Natural killer cell treated with Interleukin-12 subunit alpha and Interleukin-12 subunit beta and Interleukin-15 and Interleukin-18, amount 100 ng/mL, for 72 hours (primary cell): ENCODE data around the gene FOXJ3. TPM values are rescaled to one million over a fixed set of nuclear protein-coding genes. Genes with fewer than 3 reads are reported as not detected.
A peak's percentile ranks its signal among the peaks of the same experiment; 100 is the strongest.

ENCODE experiments used
- ATAC-seq, 2 donors: fragments of 150-1000 bp; cut with Tn5 transposase in 1 of 2; sonication (Bioruptor Pico), chemical (Tn5 transposase) in 1 of 2; 2 replicates each; pipeline ENCODE4 v1.10.0; 2021
- DNase-seq: peaks from one replicate; pipeline ENCODE4 v3.0.0; 2022; ENCODE audit warnings: low spot score
- H3K27ac Mint-ChIP-seq, 2 donors: 1 replicate in 1 of 2; 2 replicates in 1 of 2; pipeline ENCODE4 v1.8.0; 2022; ENCODE audit warnings: mixed read lengths in 2 of 2, mild to moderate bottlenecking in 1 of 2, moderate library complexity in 1 of 2
- H3K27me3 Mint-ChIP-seq, 2 donors: 1 replicate in 1 of 2; 2 replicates in 1 of 2; pipeline ENCODE4 v1.8.0; 2022; ENCODE audit warnings: mixed read lengths in 2 of 2
- H3K36me3 Mint-ChIP-seq: one replicate; pipeline ENCODE4 v1.8.0; 2022; ENCODE audit warnings: mixed read lengths
- H3K4me1 Mint-ChIP-seq, 2 donors: 1 replicate in 1 of 2; 2 replicates in 1 of 2; pipeline ENCODE4 v1.8.0; 2022; ENCODE audit warnings: low read depth in 2 of 2, mixed read lengths in 2 of 2, mild to moderate bottlenecking in 1 of 2
- H3K4me3 Mint-ChIP-seq: one replicate; pipeline ENCODE4 v1.8.0; 2022; ENCODE audit warnings: mixed read lengths
- H3K9me3 Mint-ChIP-seq: 2 replicates; pipeline ENCODE4 v1.8.0; 2022; ENCODE audit warnings: mixed read lengths
- total RNA-seq, 2 donors: library from RNA; stranded (reverse); gene quantifications; one replicate each; pipeline ENCODE4 v1.2.3, GENCODE V29; 2022

FOXJ3 gene
- total RNA-seq, 2 donors from 2014 or later, result 57.9 to 69.9 TPM

DNA sequence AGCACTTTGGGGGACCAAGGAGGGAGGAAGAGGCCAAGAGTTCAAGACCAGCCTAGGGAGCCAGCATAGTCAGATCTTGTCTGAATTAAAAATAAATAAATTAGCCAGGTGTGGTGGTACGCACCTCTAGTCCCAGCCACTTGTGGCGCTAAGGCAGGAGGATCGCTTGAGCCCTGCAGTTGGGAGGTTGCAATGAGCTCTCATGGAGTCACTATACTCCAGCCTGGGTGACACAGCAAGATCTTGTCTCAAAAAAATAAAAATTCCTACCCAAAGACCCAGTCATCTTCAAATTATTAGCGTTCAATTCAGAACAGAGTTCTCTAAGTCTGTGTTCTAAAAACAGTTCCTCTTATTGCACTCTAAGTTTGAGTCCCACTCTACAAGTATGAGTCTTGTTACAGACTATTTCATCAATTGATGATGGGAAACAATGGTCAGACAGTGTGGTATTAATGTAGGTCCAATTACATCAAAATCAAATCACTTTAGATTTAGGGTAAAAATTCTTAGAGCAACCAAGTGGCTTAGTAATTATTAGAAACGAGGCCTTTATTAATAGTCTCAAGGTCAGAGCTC, 6.9 kb downstream of the FOXJ3 start:
- H3K4me3 Mint-ChIP-seq, result no peak overlapping the region
- ATAC-seq (no peak), DNase-seq (no peak)
- no peaks in the 10 kb centered on the region for H3K9me3 Mint-ChIP-seq
- no peaks in the 10 kb centered on the region for H3K36me3 Mint-ChIP-seq
- no peak overlapping the region for H3K27ac Mint-ChIP-seq
- no peaks in the 10 kb centered on the region for H3K27me3 Mint-ChIP-seq
- H3K4me1 Mint-ChIP-seq, result peaks cover 54 to 55% of the 10 kb centered on the region in 2 donors

- peaks cover 4% of the 10 kb centered on the region for H3K36me3 Mint-ChIP-seq
Measured at GRCh38 chr1:42325014-42325402, 10.0 kb downstream of the FOXJ3 start.

GRCh38 chr1:42324398-42325013, 10.5 kb downstream of the FOXJ3 start:
- peaks cover 52 to 64% of the 10 kb centered on the region in 2 donors for H3K4me1 Mint-ChIP-seq
- ATAC-seq, result no peak
- no peak overlapping the region for H3K27ac Mint-ChIP-seq

More at GRCh38 chr1:42325014-42325402, 10.0 kb downstream of the FOXJ3 start:
- H3K27ac Mint-ChIP-seq, result no peak overlapping the region
- H3K4me3 Mint-ChIP-seq, result no peak overlapping the region
- H3K4me1 Mint-ChIP-seq, result peaks cover 51 to 59% of the 10 kb centered on the region in 2 donors
- H3K27me3 Mint-ChIP-seq, result no peaks in the 10 kb centered on the region
- ATAC-seq (no peak), DNase-seq (no peak)
- H3K9me3 Mint-ChIP-seq, result no peaks in the 10 kb centered on the region

GRCh38 chr1:42323551-42323950, 11.5 kb downstream of the FOXJ3 start:
- Mint-ChIP-seq H3K4me1 (peaks cover 57 to 66% of the 10 kb centered on the region in 2 donors), H3K4me3 (no peak overlapping the region), H3K9me3 (no peaks in the 10 kb centered on the region), H3K27ac (peak overlapping the region in 1 of 2 donors; percentile 34), H3K36me3 (peaks cover 4% of the 10 kb centered on the region), H3K27me3 (no peaks in the 10 kb centered on the region)
- DNase-seq (no peak), ATAC-seq (no peak)

More at GRCh38 chr1:42324398-42325013, 10.5 kb downstream of the FOXJ3 start:
- peaks cover 4% of the 10 kb centered on the region for H3K36me3 Mint-ChIP-seq
- no peaks in the 10 kb centered on the region for H3K9me3 Mint-ChIP-seq
- no peak for DNase-seq
- H3K4me3 Mint-ChIP-seq, result no peak overlapping the region
- H3K27me3 Mint-ChIP-seq, result no peaks in the 10 kb centered on the region

DNA sequence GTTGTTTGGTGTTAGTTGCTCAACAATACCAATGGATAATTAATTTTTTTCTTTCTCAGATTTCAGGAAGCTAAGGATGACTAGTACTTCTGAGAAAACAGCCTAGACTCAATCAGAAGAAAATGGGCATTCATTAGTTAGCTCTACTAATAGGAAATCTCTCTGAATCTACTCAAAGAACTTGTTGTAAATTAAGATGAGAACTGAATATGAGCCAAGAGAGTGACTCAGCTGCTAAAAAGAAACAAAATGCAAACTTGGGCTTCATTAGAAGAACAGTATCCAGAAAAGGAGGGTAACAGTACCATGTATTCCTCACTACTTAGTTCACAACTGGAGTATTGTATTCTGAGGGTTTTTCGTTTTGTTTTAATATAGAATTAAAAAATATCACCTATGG, 12.5 kb downstream of the FOXJ3 start:
- Mint-ChIP-seq H3K36me3 (peaks cover 4% of the 10 kb centered on the region), H3K4me3 (no peak overlapping the region), H3K27me3 (no peaks in the 10 kb centered on the region), H3K4me1 (peaks cover 60 to 70% of the 10 kb centered on the region in 2 donors), H3K27ac (peak overlapping the region in 1 of 2 donors; percentile 34), H3K9me3 (no peaks in the 10 kb centered on the region)
- DNase-seq, result no peak
- peak in 1 of 2 donors; percentile 17 for ATAC-seq

- peaks cover 61 to 69% of the 10 kb centered on the region in 2 donors for H3K4me1 Mint-ChIP-seq
- peak overlapping the region; percentile 56 to 95 for H3K27ac Mint-ChIP-seq
- no peaks in the 10 kb centered on the region for H3K9me3 Mint-ChIP-seq
- no peak overlapping the region for H3K4me3 Mint-ChIP-seq
- peaks cover 4% of the 10 kb centered on the region for H3K36me3 Mint-ChIP-seq
- ATAC-seq (no peak), DNase-seq (no peak)
- no peaks in the 10 kb centered on the region for H3K27me3 Mint-ChIP-seq
Measured at GRCh38 chr1:42321731-42322130, 13.3 kb downstream of the FOXJ3 start.

DNA sequence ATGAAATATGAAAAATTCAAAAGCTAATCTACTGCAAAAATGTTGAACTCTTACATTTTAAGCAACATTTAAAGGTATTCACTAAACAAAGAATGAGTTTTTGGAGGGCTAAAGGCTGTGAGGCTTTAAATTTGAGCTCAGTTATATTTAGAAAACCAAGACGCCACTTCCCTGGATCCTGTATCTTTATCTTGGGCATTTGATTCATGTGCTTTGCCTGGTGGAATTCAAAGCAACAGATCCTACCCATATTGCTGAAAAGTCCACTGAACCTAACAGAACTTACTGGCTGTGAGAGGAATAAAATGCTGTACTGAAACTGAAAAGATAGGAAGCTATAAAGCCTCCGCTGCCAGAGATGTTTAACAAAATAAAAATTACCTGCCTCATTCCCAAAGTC, 14.3 kb downstream of the FOXJ3 start:
- Mint-ChIP-seq H3K4me1 (peaks cover 63 to 73% of the 10 kb centered on the region in 2 donors), H3K9me3 (no peaks in the 10 kb centered on the region), H3K4me3 (no peak overlapping the region), H3K36me3 (peaks cover 4% of the 10 kb centered on the region), H3K27ac (peak overlapping the region; percentile 77 to 95), H3K27me3 (no peaks in the 10 kb centered on the region)
- DNase-seq (no peak), ATAC-seq (no peak)

DNA sequence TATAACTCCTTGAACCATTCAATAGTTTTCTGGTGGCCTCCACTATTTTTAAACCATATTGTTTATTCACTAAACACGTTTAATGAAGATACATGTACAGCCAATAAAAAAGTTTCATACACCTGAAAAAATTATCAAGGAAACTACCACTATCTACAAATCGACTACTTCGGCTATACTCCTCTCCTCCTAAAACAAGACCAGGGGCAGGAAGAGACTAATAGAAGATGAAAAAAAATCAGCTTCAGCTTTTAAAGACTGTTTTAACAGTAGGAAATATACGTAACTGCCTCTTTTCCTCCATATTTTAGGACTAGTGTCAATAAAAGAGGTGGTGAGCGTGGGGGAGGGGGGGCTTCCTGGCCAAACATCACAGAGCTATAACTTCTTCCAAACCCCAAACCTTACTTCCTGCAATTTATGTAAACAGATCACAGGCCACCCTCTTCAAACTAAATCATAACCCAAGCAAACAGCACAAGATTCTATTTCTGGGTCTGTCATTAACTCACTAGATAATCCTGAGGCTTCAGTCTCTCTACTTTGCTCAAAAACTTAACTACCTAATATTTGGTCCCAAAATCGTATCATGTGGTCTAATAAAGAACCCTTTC, 15.1 kb downstream of the FOXJ3 start:
- peak overlapping the region; percentile 63 for H3K4me3 Mint-ChIP-seq
- H3K36me3 Mint-ChIP-seq, result peaks cover 4% of the 10 kb centered on the region

DNA sequence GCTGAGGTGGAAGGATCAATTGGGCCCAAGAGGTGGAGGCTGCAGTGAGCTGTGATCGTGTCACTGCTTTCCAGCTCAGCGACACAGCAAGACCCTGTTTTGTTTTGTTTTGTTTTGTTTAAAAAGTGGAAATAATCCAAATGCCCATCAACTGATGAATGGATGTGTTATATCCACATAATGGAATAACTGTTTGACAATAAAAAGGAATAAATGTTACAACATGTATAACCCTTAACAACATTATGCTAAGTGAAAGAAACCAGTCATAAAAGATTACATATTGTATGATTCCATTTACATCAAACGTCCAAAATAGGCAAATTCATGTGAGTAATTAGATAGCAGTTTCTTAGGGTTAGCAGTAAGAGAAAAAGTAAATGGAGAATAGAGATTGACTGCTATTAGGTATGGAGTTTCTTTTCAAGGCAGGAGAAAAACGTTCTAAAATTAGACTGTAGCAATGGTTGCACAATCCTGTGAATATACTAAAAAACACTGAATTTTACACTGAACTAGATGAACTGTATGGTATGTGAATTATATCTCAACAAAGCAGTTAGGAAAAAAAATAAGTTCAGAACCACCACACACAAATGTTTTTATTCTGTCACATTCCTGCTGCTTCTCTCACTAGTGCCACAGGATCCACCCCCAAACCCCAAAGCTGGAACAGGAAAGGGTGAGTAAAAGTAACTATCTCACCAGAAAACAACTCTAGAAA, 15.7 kb downstream of the FOXJ3 start:
- Mint-ChIP-seq H3K4me1 (peaks cover 73 to 81% of the 10 kb centered on the region in 2 donors), H3K36me3 (peaks cover 4% of the 10 kb centered on the region), H3K27ac (peak overlapping the region; percentile 77 to 95), H3K9me3 (no peaks in the 10 kb centered on the region), H3K4me3 (peak overlapping the region; percentile 63), H3K27me3 (no peaks in the 10 kb centered on the region)
- no peak for DNase-seq
- ATAC-seq, result no peak

More for the DNA sequence above, 15.1 kb downstream of the FOXJ3 start:
- H3K27ac Mint-ChIP-seq, result peak overlapping the region; percentile 77 to 95
- peaks cover 66 to 74% of the 10 kb centered on the region in 2 donors for H3K4me1 Mint-ChIP-seq
- DNase-seq (no peak), ATAC-seq (no peak)
- no peaks in the 10 kb centered on the region for H3K9me3 Mint-ChIP-seq
- H3K27me3 Mint-ChIP-seq, result no peaks in the 10 kb centered on the region

DNA sequence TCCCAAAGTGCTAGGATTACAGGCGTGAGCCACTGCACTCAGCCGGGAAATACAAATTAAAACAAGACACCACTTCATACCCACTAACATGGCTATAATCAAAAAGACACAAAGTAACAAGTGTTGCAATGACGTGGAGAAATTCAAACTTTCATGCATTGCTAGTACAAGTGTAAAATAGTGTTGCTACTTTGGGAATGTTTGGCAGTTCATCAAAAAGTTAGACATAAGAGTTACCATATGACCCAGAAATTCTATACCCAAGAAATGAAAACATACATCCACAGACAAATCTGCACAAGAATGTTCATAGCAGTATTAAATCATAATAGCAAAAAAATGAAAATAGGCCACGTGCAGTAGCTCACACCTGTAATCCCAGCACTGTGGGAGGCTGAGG, 16.4 kb downstream of the FOXJ3 start:
- DNase-seq, result no peak
- Mint-ChIP-seq H3K4me3 (no peak overlapping the region), H3K27ac (peak overlapping the region in 1 of 2 donors; percentile 95), H3K27me3 (no peaks in the 10 kb centered on the region), H3K9me3 (no peaks in the 10 kb centered on the region), H3K4me1 (peaks cover 78 to 86% of the 10 kb centered on the region in 2 donors), H3K36me3 (peaks cover 4% of the 10 kb centered on the region)
- ATAC-seq, result no peak

DNA sequence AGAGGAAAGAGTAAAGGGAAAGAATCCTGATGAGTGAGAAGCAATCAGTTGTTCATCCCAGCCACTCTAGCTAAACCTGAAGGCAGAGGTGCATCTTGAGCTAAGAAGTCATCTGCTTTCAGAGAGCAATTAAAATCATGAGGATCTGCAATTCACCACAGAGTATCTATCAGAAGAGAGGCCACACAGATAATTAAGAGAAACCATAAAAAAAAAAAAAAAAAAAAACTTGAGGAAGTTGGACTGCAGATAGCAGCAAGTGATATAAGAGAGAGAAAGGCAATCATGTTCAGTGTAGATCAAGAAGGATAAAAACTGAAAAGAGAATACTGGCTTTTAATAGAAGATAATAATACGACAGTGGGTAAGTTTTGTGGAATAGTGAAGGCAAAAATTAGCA, 17.7 kb downstream of the FOXJ3 start:
- Mint-ChIP-seq H3K36me3 (peaks cover 4% of the 10 kb centered on the region), H3K9me3 (no peaks in the 10 kb centered on the region), H3K27me3 (no peaks in the 10 kb centered on the region), H3K4me1 (peaks cover 78% of the 10 kb centered on the region in 2 donors), H3K27ac (peak overlapping the region; percentile 14 to 95), H3K4me3 (no peak overlapping the region)
- DNase-seq (no peak), ATAC-seq (no peak)

- H3K9me3 Mint-ChIP-seq, result no peaks in the 10 kb centered on the region
Measured at GRCh38 chr1:42316292-42316691, 18.7 kb downstream of the FOXJ3 start.

GRCh38 chr1:42315500-42315899, 19.5 kb downstream of the FOXJ3 start:
- Mint-ChIP-seq H3K36me3 (no peaks in the 10 kb centered on the region), H3K4me1 (peaks cover 73 to 74% of the 10 kb centered on the region in 2 donors), H3K27me3 (no peaks in the 10 kb centered on the region), H3K27ac (peak overlapping the region in 1 of 2 donors; percentile 23), H3K9me3 (no peaks in the 10 kb centered on the region), H3K4me3 (no peak overlapping the region)
- DNase-seq (no peak), ATAC-seq (no peak)

More at GRCh38 chr1:42316292-42316691, 18.7 kb downstream of the FOXJ3 start:
- H3K36me3 Mint-ChIP-seq, result no peaks in the 10 kb centered on the region
- no peak for ATAC-seq
- H3K4me3 Mint-ChIP-seq, result no peak overlapping the region
- H3K4me1 Mint-ChIP-seq, result peaks cover 72 to 73% of the 10 kb centered on the region in 2 donors
- H3K27me3 Mint-ChIP-seq, result no peaks in the 10 kb centered on the region
- no peak overlapping the region for H3K27ac Mint-ChIP-seq
- DNase-seq, result no peak
